BJ (cell line): ENCODE results near the gene MBD3. TPM values are rescaled to one million over a fixed set of nuclear protein-coding genes. Genes with fewer than 3 reads are reported as not detected.
"Not testable (repeated sequence)": the region's sequence is repeated elsewhere in the genome, so short reads cannot be mapped to it uniquely, and the experiment has no call there.

Source experiments
- CTCF ChIA-PET: fragments of 350-600 bp; formaldehyde crosslinking; extraction: SDS; loops from one replicate; lab custom pipeline; 2021; ENCODE audit warnings: antibody characterized with exemption, inconsistent platforms; lab: Yijun Ruan, JAX
- POLR2A ChIA-PET: fragments of 300-600 bp; sonication (Branson Sonifier 250); formaldehyde crosslinking; extraction: SDS; loops from one replicate; lab custom pipeline; 2021; ENCODE audit warnings: antibody characterized with exemption; lab: Charles Lee
- DNase-seq: peaks from one replicate; pipeline ENCODE4 v3.0.0-alpha.2; 2011; ENCODE audit warnings: low read depth
- H3K27me3 ChIP-seq: 2 replicates; pipeline ENCODE4 v1.6.0; 2011; ENCODE audit warnings: low read length; ENCODE audit not compliant: control insufficient read depth, insufficient read depth
- H3K36me3 ChIP-seq: 2 replicates; pipeline ENCODE4 v1.5.1; 2011; ENCODE audit warnings: low read length; ENCODE audit not compliant: control insufficient read depth, insufficient read depth
- H3K4me3 ChIP-seq: 2 replicates; pipeline ENCODE4 v1.5.1; 2011; ENCODE audit warnings: low read depth, mild to moderate bottlenecking, control low read depth, low read length
- polyA plus RNA-seq: library from polyadenylated mRNA; depleted of rRNA; stranded (reverse); fragments of >200 nt; gene quantifications from 2 replicates; pipeline ENCODE4 v1.2.3, GENCODE V29; 2011
- TF ChIP-seq, protein P1 (sequence below): IDR thresholded peaks from 2 replicates; pipeline ENCODE4 v1.5.1; 2011; ENCODE audit warnings: low read depth, mild to moderate bottlenecking, control low read depth, inconsistent platforms, low read length, moderate library complexity; ENCODE audit not compliant: insufficient read depth

The MBD3 gene
- polyA plus RNA-seq, 1 experiment = 53.4 TPM

DNA sequence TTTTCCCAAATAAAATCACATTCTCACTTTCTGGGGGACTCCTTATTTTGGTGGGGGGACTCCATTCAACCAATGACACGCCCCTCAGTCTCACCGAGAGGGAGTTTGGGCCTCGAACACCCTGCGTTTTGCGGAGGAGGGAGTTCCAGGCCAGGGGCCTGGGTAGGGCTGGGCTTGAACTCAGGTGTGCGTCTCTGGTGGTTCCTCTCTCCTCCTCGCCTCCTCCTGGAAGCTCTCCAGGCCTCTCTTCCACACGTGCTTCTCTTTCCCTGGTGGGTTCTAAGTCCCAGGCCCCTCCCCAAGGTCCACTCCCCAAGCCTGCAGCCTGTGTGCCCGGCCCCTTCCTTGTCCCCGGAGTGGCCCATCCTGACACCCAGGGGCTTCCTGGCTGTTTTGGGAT lies 39.2 kb downstream of the MBD3 start:
- Histone ChIP-seq H3K4me3 (no peak overlapping the region), H3K36me3 (peaks cover 6% of the 10 kb centered on the region), H3K27me3 (no peaks in the 10 kb centered on the region)
- ChIA-PET POLR2A (no interaction called here), CTCF (interaction anchor here (1.1 to 1.5 kb wide), 2 partner anchors 119 kb away, joined by 3 read pairs; no protein-coding TSS in a partner anchor)
- DNase-seq = no peak
- TF ChIP-seq, protein P1, sequence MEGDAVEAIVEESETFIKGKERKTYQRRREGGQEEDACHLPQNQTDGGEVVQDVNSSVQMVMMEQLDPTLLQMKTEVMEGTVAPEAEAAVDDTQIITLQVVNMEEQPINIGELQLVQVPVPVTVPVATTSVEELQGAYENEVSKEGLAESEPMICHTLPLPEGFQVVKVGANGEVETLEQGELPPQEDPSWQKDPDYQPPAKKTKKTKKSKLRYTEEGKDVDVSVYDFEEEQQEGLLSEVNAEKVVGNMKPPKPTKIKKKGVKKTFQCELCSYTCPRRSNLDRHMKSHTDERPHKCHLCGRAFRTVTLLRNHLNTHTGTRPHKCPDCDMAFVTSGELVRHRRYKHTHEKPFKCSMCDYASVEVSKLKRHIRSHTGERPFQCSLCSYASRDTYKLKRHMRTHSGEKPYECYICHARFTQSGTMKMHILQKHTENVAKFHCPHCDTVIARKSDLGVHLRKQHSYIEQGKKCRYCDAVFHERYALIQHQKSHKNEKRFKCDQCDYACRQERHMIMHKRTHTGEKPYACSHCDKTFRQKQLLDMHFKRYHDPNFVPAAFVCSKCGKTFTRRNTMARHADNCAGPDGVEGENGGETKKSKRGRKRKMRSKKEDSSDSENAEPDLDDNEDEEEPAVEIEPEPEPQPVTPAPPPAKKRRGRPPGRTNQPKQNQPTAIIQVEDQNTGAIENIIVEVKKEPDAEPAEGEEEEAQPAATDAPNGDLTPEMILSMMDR = no peak

DNA sequence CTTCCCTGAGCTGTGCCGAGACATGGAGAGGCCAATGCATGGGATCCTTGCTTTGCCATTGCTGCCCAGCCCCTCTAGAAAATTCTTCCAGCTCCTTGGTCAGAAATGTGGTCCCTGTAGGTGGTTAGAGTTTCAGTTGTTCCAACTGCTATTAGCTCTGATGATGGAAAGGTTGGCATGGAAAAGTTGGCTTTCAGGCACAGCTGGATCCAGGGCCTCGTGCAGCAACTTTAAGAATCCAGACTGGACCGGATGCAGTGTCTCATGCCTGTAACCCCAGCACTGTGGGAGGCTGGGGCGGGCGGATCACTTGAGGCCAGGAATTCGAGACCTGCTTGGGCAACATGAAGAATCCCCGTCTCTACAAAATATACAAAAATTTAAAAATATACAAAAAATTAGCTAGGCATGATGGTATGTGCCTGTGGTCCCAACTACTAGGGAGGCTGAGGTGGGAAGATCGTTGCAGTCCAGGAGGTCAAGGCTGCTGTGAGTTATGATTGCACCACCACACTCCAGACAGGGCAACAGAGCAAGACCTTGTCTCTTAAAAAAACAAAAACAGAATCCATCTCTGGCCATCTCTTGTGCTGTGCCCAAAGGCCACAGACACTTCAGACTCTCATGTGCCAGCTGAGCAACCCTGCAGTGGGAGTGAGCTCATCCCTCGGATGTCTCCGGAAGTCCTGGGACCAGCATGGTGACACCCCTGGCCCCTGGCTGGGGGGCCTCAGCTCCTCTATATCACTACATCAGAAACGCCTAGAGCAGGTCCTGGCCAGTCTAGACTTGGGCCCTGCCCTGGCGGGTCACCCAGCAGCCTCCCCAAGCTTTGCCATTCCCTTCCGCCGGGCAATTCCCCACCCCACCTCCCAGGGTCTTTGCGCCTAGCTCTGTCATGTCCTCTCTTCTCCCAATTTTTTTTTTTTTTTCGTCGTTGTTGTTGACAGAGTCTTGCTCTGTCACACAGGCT lies 41.3 kb downstream of the MBD3 start:
- H3K36me3 ChIP-seq = peaks cover 1% of the 10 kb centered on the region
- DNase-seq = no peak
- ChIA-PET POLR2A (no interaction called here), CTCF (interaction anchor here (0.6 to 1.5 kb wide), 5 partner anchors 121 to 287 kb away, joined by 3 to 11 read pairs (median 3); no protein-coding TSS in a partner anchor)
- TF ChIP-seq, protein P1 = no peak
- no peaks in the 10 kb centered on the region for H3K27me3 ChIP-seq
- H3K4me3 ChIP-seq = no peak overlapping the region

DNA sequence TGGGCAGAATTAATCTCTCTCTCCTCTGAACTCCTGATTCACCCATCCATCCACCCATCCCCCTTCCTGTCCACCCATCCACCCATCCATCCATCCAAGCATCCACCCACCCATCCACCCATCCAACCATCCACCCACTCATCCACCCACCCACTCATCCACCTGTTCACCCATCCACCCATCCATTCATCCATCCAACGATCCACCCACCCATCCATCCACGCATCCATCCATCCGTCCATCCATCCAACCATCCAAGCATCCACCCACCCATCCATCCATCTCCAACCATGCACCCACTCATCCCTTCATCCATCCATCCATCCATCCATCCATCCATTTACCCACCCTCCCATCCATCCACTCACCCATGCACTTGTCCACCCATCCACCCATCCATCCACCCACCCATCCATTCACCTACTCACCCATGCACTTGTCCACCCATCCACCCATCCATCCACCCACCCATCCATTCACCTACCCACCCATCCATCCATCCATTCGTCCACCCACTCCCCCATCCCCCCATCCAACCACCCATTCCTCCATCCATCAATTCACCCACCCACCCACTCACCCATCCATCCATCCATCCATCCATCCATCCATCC lies 43.2 kb downstream of the MBD3 start:
- TF ChIP-seq, protein P1 = no peak
- no peaks in the 10 kb centered on the region for H3K36me3 ChIP-seq
- no peaks in the 10 kb centered on the region for H3K27me3 ChIP-seq
- H3K4me3 ChIP-seq = no peak overlapping the region
- ChIA-PET POLR2A (no interaction called here), CTCF (interaction anchor here (8.5 kb wide), 1 partner anchor 122 kb away, joined by 128 read pairs; no protein-coding TSS in a partner anchor)
- no peak for DNase-seq

DNA sequence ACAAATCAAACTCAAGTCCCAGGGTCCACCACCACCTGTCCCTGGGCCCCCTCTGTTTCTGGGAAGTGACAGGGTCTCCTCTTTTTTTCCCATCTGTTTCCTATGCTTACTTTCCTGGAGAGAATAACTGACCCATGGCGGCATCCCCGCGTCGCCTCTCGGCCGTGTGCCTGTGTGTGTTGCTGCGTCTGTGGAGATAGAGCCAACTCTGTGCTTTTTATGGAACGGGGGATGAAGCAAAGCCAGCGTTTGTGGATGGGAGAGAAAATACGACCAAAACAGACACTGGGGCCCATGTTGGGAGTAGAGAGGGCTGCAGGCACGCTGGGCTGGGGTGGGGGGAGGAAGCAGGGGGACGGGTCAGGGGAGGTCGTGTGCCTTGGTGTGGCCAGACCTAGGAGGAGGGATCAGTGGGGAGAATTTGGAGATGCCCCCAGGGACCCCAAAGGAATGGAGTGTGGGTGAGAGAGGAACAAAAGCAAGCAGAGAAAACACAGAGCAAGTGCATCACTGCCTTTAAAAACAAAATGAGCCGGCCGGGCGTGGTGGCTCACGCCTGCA lies 52.2 kb downstream of the MBD3 start:
- Histone ChIP-seq H3K27me3 (peaks cover 4% of the 10 kb centered on the region), H3K4me3 (no peak overlapping the region), H3K36me3 (no peaks in the 10 kb centered on the region)
- DNase-seq = no peak
- TF ChIP-seq, protein P1 = no peak
- POLR2A ChIA-PET = no interaction called here
- CTCF ChIA-PET = no interaction called here

DNA sequence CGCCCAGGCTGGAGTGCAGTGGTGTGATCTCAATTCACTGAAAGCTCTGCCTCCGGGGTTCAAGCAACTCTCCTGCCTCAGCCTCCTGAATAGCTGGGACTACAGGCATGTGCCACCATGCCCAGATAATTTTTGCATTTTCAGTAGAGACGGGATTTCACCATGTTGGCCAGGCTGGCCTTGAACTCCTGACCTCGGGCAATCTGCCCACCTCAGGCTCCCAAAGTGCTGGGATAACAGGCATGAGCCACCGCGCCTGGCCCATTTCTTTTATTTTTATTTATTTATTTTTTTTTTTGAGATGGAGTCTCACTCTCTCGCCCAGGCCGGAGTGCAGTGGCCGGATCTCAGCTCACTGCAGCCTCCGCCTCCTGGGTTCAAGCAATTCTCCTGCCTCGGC lies 52.9 kb downstream of the MBD3 start:
- CTCF ChIA-PET, POLR2A ChIA-PET: not testable (repeated sequence)

More for the DNA sequence above, 52.9 kb downstream of the MBD3 start:
- H3K4me3 ChIP-seq, H3K36me3 ChIP-seq, H3K27me3 ChIP-seq, DNase-seq: not testable (repeated sequence)
